Suprapubic skin (tissue), 3 donors: ENCODE results near the gene P2RX2.

Experiments
- EP300 ChIP-seq: sonication (generic); formaldehyde crosslinking; IDR thresholded peaks from one replicate; pipeline ENCODE4 v1.6.1; 2017; ENCODE audit warnings: antibody characterized with exemption
- POLR2A ChIP-seq, 2 donors: fragments of 450-650 bp; IDR thresholded peaks; one replicate each; pipeline ENCODE4 v1.6.1; 2017; ENCODE audit warnings: antibody characterized with exemption in 2 of 2, mild to moderate bottlenecking in 2 of 2, moderate library complexity in 2 of 2
- TF ChIP-seq, protein P1 (sequence below), 2 donors: fragments of 200-600 bp in 1 of 2; fragments of 450-650 bp in 1 of 2; sonication (generic) in 1 of 2; IDR thresholded peaks; one replicate each; pipeline ENCODE4 v1.5.1; 2016 to 2019; ENCODE audit warnings: antibody characterized with exemption in 2 of 2, mild to moderate bottlenecking in 1 of 2, moderate library complexity in 1 of 2

DNA sequence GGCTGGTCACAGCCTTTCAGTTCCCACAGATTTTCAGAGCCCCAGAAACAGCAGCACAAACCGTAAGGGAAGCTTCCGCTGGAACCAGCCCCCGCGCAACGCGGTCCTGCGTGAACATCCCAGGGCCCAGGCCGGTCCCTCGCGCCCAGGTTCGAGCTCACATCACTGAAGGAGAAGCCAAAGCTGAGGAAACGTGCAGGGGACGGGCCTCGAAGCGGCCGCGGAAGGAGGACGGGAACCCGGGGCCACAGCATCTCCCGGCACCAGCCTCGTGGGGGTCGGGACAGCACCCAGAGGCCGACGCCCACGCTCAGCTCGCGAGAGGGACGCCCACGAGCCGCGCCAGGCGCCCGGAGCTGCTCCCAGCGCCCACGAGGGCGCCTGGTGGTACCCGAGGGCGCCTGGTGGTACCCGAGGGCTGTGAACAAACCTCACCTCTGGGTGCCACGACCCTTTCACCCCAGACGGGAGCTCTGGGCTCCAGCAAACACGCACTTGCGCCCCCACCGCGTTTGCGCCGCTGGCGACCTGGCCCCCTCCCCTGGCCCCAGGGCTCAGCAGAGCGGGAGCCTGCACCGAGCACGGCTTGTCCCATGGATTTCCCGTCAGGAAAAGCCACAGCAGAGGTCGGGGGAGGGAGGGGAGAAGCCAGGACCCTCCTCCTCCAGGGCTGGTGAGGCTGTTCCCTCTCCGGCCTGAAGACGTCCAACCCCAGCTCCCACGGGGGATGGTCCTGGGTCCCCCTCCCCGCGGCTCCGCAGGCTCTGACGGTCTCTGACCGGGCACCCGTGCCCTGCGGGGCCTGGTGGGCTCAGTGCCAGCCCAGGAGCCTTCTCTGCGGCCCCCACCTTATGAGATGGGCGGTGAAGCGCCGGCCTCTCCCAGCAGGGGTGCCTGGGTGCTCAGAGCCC lies 15.1 kb upstream of the P2RX2 start:
- TF ChIP-seq, protein P1, sequence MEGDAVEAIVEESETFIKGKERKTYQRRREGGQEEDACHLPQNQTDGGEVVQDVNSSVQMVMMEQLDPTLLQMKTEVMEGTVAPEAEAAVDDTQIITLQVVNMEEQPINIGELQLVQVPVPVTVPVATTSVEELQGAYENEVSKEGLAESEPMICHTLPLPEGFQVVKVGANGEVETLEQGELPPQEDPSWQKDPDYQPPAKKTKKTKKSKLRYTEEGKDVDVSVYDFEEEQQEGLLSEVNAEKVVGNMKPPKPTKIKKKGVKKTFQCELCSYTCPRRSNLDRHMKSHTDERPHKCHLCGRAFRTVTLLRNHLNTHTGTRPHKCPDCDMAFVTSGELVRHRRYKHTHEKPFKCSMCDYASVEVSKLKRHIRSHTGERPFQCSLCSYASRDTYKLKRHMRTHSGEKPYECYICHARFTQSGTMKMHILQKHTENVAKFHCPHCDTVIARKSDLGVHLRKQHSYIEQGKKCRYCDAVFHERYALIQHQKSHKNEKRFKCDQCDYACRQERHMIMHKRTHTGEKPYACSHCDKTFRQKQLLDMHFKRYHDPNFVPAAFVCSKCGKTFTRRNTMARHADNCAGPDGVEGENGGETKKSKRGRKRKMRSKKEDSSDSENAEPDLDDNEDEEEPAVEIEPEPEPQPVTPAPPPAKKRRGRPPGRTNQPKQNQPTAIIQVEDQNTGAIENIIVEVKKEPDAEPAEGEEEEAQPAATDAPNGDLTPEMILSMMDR (IDR thresholded peaks at IDR 0.05): no peak
- TF ChIP-seq POLR2A (IDR thresholded peaks at IDR 0.05): no peak
- TF ChIP-seq EP300: no peak
